ENCODE measurements around the gene SOX6.

SOX6 gene

GRCh38 chr11:16367252-16367651 lies 10.9 kb upstream of the SOX6 start:
- peak; percentile 2 for DNase-seq (ENCODE audit: low spot score)
- in situ Hi-C loops (cut with MboI; ENCODE audit: low pct_unique_long_range_greater_than_20kb, low sequenced_read_pairs, unreplicated experiment) = no loop called here
- TF ChIP-seq CTCF (IDR thresholded peaks at IDR 0.05; ENCODE audit: extremely low read depth, insufficient read depth, missing control alignments) = no peak

- TF ChIP-seq CTCF (IDR thresholded peaks at IDR 0.05; ENCODE audit: extremely low read depth, insufficient read depth, missing control alignments) = no peak
- in situ Hi-C loops (cut with MboI; ENCODE audit: low pct_unique_long_range_greater_than_20kb, low sequenced_read_pairs, unreplicated experiment) = no loop called here
- DNase-seq (ENCODE audit: low spot score) = no peak
These were observed 9.4 kb upstream of the SOX6 start for GRCh38 chr11:16365581-16366228.

GRCh38 chr11:16364254-16364653 lies 7.9 kb upstream of the SOX6 start:
- TF ChIP-seq CTCF (IDR thresholded peaks at IDR 0.05; ENCODE audit: extremely low read depth, insufficient read depth, missing control alignments) = no peak
- in situ Hi-C loops (cut with MboI; ENCODE audit: low pct_unique_long_range_greater_than_20kb, low sequenced_read_pairs, unreplicated experiment) = no loop called here
- DNase-seq (ENCODE audit: low spot score) = no peak

- TF ChIP-seq CTCF (IDR thresholded peaks at IDR 0.05; ENCODE audit: extremely low read depth, insufficient read depth, missing control alignments) = no peak
- in situ Hi-C loops (cut with MboI; ENCODE audit: low pct_unique_long_range_greater_than_20kb, low sequenced_read_pairs, unreplicated experiment) = no loop called here
- DNase-seq (ENCODE audit: low spot score) = no peak
These were observed 7.4 kb upstream of the SOX6 start for GRCh38 chr11:16363706-16364105.

- no peak for TF ChIP-seq CTCF (IDR thresholded peaks at IDR 0.05; ENCODE audit: extremely low read depth, insufficient read depth, missing control alignments)
- DNase-seq (ENCODE audit: low spot score) = no peak
- in situ Hi-C loops (cut with MboI; ENCODE audit: low pct_unique_long_range_greater_than_20kb, low sequenced_read_pairs, unreplicated experiment) = no loop called here
These were observed 4.9 kb upstream of the SOX6 start for GRCh38 chr11:16361108-16361865.

GRCh38 chr11:16359369-16359768 lies 3.0 kb upstream of the SOX6 start:
- DNase-seq (ENCODE audit: low spot score) = no peak
- in situ Hi-C loops (cut with MboI; ENCODE audit: low pct_unique_long_range_greater_than_20kb, low sequenced_read_pairs, unreplicated experiment) = no loop called here
- TF ChIP-seq CTCF (IDR thresholded peaks at IDR 0.05; ENCODE audit: extremely low read depth, insufficient read depth, missing control alignments) = no peak

All from GM13977 (cell line).